Measurements from ENCODE around the gene TLCD4. TPM values are rescaled to one million over a fixed set of nuclear protein-coding genes. Genes with fewer than 3 reads are reported as not detected.

TLCD4 gene
- total RNA-seq, 1 donor from 2014 or later: 13.6 TPM

DNA sequence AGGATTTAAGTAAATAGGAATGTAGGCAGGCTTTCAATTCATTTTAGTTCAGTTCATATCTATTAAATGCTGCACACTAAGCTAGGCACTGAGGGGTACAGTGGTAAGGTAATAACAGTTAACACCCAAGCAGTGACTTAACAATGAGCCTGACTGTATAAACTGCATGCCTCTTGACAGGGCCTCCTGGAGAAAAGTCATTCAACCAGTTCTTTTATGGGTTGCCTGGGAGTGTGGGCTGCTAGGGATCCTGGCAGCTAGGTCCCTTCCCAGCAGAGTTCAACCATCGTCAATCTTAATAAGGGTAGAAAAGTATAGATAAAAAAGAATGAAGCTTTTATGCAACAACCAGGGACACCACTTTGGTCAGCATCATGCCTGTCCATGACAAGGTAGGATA lies 36.3 kb upstream of the TLCD4 start:
- H3K27me3 ChIP-seq: no peaks in the 10 kb centered on the region
- ATAC-seq (no peak), DNase-seq (no peak)
- no peaks in the 10 kb centered on the region for H3K4me1 ChIP-seq
- intact Hi-C loops (cut with DNase I): no loop called here
- no peaks in the 10 kb centered on the region for H3K9me3 ChIP-seq
- TF ChIP-seq, protein P1, sequence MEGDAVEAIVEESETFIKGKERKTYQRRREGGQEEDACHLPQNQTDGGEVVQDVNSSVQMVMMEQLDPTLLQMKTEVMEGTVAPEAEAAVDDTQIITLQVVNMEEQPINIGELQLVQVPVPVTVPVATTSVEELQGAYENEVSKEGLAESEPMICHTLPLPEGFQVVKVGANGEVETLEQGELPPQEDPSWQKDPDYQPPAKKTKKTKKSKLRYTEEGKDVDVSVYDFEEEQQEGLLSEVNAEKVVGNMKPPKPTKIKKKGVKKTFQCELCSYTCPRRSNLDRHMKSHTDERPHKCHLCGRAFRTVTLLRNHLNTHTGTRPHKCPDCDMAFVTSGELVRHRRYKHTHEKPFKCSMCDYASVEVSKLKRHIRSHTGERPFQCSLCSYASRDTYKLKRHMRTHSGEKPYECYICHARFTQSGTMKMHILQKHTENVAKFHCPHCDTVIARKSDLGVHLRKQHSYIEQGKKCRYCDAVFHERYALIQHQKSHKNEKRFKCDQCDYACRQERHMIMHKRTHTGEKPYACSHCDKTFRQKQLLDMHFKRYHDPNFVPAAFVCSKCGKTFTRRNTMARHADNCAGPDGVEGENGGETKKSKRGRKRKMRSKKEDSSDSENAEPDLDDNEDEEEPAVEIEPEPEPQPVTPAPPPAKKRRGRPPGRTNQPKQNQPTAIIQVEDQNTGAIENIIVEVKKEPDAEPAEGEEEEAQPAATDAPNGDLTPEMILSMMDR (IDR thresholded peaks at IDR 0.05): no peak
- H3K36me3 ChIP-seq: no peaks in the 10 kb centered on the region
- no peak overlapping the region for H3K27ac ChIP-seq
- no peak overlapping the region for H3K4me3 ChIP-seq

DNA sequence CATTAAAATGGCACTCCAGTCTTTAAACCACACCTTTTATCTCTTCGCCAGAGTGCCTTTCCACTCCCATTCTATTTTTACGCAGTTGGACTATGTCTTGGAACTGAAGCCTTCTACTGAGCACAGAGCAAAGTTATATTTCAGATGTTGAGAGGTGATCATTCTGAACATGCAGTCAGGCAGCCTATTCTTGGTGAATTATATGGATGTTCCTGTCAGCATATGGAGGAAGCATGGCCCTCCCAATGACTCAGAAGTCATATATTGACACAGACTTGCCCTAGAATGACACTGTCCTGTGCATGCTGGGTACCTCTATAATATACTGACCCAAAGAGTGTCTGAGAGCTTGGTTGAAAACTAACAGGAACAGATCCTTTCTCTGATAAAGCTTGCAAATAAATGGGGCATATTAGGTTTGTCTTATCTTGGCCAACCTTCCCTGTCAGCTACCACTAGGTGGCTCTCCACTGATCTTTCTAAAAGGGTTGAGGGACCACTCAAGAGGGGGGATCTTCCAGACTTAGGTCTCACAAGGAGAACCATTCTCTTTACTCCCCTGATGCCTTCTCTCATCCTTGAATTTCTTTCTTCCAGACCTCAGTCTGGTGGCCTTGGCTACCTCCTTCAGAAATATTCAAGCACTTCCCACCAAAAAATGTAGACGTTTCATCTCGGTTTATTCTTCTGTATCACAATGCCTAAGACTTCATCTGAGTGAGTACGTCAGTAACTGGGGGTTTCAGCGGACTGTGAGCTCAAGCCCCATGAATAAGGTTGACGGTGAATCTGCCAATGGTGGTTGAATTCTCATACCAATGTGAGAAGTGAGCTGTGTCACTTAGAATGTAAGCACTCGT lies 32.6 kb upstream of the TLCD4 start:
- Histone ChIP-seq H3K36me3 (no peaks in the 10 kb centered on the region), H3K4me1 (no peaks in the 10 kb centered on the region), H3K9me3 (no peaks in the 10 kb centered on the region), H3K27ac (no peak overlapping the region), H3K4me3 (no peak overlapping the region), H3K27me3 (no peaks in the 10 kb centered on the region)
- TF ChIP-seq, protein P1 (IDR thresholded peaks at IDR 0.05): peak; percentile 67
- DNase-seq (no peak), ATAC-seq (peak; percentile 84)
- intact Hi-C loops (cut with DNase I): no loop called here

DNA sequence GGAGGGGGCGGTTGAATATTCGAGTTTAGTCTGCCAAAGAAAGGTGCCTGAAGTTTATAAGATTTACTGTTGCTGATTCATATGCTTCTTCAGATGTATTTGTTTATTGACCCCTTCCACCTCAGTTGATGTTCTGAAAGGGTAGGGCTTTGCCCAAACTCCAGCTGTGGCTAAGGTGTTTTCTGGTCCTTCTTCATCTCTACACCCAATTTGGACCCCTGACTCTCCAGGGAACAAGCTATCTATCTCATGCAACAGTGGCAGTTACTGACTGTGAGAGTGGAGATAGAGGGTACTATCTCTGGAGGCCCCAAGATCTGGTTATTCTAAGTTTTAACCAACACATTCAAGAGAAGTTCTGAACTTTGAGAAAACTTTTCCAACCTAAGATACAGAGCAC lies 31.8 kb upstream of the TLCD4 start:
- H3K9me3 ChIP-seq: no peaks in the 10 kb centered on the region
- TF ChIP-seq, protein P1 (IDR thresholded peaks at IDR 0.05): no peak
- H3K4me3 ChIP-seq: no peak overlapping the region
- DNase-seq: no peak
- no peaks in the 10 kb centered on the region for H3K27me3 ChIP-seq
- no peak for ATAC-seq
- H3K27ac ChIP-seq: no peak overlapping the region
- no peaks in the 10 kb centered on the region for H3K4me1 ChIP-seq
- H3K36me3 ChIP-seq: no peaks in the 10 kb centered on the region
- intact Hi-C loops (cut with DNase I): no loop called here

- ATAC-seq: peak; percentile 62
- Histone ChIP-seq H3K9me3 (no peaks in the 10 kb centered on the region), H3K4me1 (no peaks in the 10 kb centered on the region), H3K4me3 (no peak overlapping the region), H3K36me3 (no peaks in the 10 kb centered on the region), H3K27ac (no peak overlapping the region), H3K27me3 (no peaks in the 10 kb centered on the region)
- intact Hi-C loops (cut with DNase I): no loop called here
- TF ChIP-seq, protein P1 (IDR thresholded peaks at IDR 0.05): no peak
- DNase-seq: no peak
Observed at GRCh38 chr1:95086949-95087533, 30.1 kb upstream of the TLCD4 start.

- Histone ChIP-seq H3K27me3 (no peaks in the 10 kb centered on the region), H3K4me3 (no peak overlapping the region), H3K4me1 (no peaks in the 10 kb centered on the region), H3K9me3 (no peaks in the 10 kb centered on the region), H3K36me3 (no peaks in the 10 kb centered on the region), H3K27ac (no peak overlapping the region)
- intact Hi-C loops (cut with DNase I): no loop called here
- DNase-seq: no peak
- TF ChIP-seq, protein P1 (IDR thresholded peaks at IDR 0.05): no peak
- no peak for ATAC-seq
Observed at GRCh38 chr1:95088303-95088702, 28.9 kb upstream of the TLCD4 start.
